HG03097 (cell line): ENCODE results near the gene ACKR2.
A peak's percentile ranks its signal among the peaks of the same experiment; 100 is the strongest.

Experiments used
- ATAC-seq: cut with Tn5 transposase; IDR thresholded peaks from one replicate; pipeline ENCODE4 v1.9.1; 2021; ENCODE audit not compliant: unreplicated experiment, low FRiP score

Gene ACKR2

GRCh38 chr3:42809202-42809601 lies at the start of gene ACKR2:
ACKR2 (plus strand) TSS chr3:42809445; CDS start chr3:42864503, 55,058 bp downstream.
- ATAC-seq: no peak

- no peak for ATAC-seq
These were observed 47.1 kb upstream of the ACKR2 start for GRCh38 chr3:42762046-42762724.

- ATAC-seq: no peak
These were observed 46.2 kb upstream of the ACKR2 start for GRCh38 chr3:42763021-42763420.

- no peak for ATAC-seq
These were observed 45.1 kb upstream of the ACKR2 start for GRCh38 chr3:42764115-42764514.

GRCh38 chr3:42764561-42765295 lies 44.5 kb upstream of the ACKR2 start:
- no peak for ATAC-seq

- no peak for ATAC-seq
These were observed 39.6 kb upstream of the ACKR2 start for GRCh38 chr3:42769477-42770131.

- ATAC-seq: no peak
These were observed 38.0 kb upstream of the ACKR2 start for GRCh38 chr3:42771271-42771670.

- ATAC-seq: peak; percentile 95
These were observed 36.4 kb upstream of the ACKR2 start, which contains the start of gene CCDC13 for GRCh38 chr3:42772670-42773408. CCDC13 (minus strand) TSS chr3:42773253; CDS start chr3:42758345, 14,908 bp downstream.

GRCh38 chr3:42773409-42773751 lies 35.9 kb upstream of the ACKR2 start:
- ATAC-seq: no peak

- no peak for ATAC-seq
These were observed 30.6 kb upstream of the ACKR2 start for GRCh38 chr3:42778644-42779043.

- no peak for ATAC-seq
These were observed 28.8 kb upstream of the ACKR2 start for GRCh38 chr3:42780398-42780797.

- peak; percentile 55 for ATAC-seq
These were observed 28.1 kb upstream of the ACKR2 start for GRCh38 chr3:42780892-42781700.

GRCh38 chr3:42786212-42786611 lies 23.0 kb upstream of the ACKR2 start:
- no peak for ATAC-seq

GRCh38 chr3:42786631-42787030 lies 22.6 kb upstream of the ACKR2 start:
- ATAC-seq: no peak

- no peak for ATAC-seq
These were observed 18.5 kb upstream of the ACKR2 start for GRCh38 chr3:42790714-42791229.

GRCh38 chr3:42795621-42796181 lies 13.5 kb upstream of the ACKR2 start:
- no peak for ATAC-seq

GRCh38 chr3:42796332-42796885 lies 12.8 kb upstream of the ACKR2 start:
- no peak for ATAC-seq

GRCh38 chr3:42799376-42799775 lies 9.9 kb upstream of the ACKR2 start:
- no peak for ATAC-seq

GRCh38 chr3:42800251-42800650 lies 9.0 kb upstream of the ACKR2 start:
- ATAC-seq: no peak
